Keratinocyte (primary cell): ENCODE measurements around the gene LSM7. TPM values are rescaled to one million over a fixed set of nuclear protein-coding genes. Genes with fewer than 3 reads are reported as not detected.

Experiments used
- DNase-seq: peaks from one replicate; pipeline ENCODE4 v3.0.0-alpha.2; 2011; ENCODE audit warnings: low read depth, missing footprints, low spot score
- FAIRE-seq: peaks from 2 replicates; lab custom pipeline; 2011; peaks lifted over from hg19 to GRCh38; lab: Jason Lieb, UNC
- H2AFZ ChIP-seq: 2 replicates; pipeline ENCODE4 v1.6.0; 2012; ENCODE audit warnings: low read length, control low read depth, inconsistent platforms; ENCODE audit not compliant: control insufficient read depth
- H3K27ac ChIP-seq: 2 replicates; pipeline ENCODE4 v1.5.1; 2011; ENCODE audit warnings: low read length; ENCODE audit not compliant: control insufficient read depth, insufficient read depth
- H3K27me3 ChIP-seq: 3 replicates; pipeline ENCODE4 v1.6.0; 2011; ENCODE audit warnings: low read length; ENCODE audit not compliant: control insufficient read depth, insufficient read depth; ENCODE audit errors: extremely low read depth
- H3K36me3 ChIP-seq, 2 experiments: 2 replicates in 1 of 2; 3 replicates in 1 of 2; pipeline ENCODE4 v1.5.1; 2011; ENCODE audit warnings: low read length in 2 of 2, mild to moderate bottlenecking in 1 of 2; ENCODE audit not compliant: control insufficient read depth in 2 of 2, insufficient read depth in 2 of 2; ENCODE audit errors: extremely low read depth in 1 of 2
- H3K4me1 ChIP-seq: 3 replicates; pipeline ENCODE4 v1.5.1; 2011; ENCODE audit warnings: low read length; ENCODE audit not compliant: control insufficient read depth, insufficient read depth; ENCODE audit errors: extremely low read depth
- H3K4me2 ChIP-seq: 3 replicates; pipeline ENCODE4 v1.6.0; 2011; ENCODE audit warnings: low read depth, low read length; ENCODE audit not compliant: control insufficient read depth, insufficient read depth; ENCODE audit errors: extremely low read depth
- H3K4me3 ChIP-seq, 3 experiments: fragments of 200-600 bp in 1 of 3; sonication (generic) in 1 of 3; 2 replicates in 2 of 3; 3 replicates in 1 of 3; pipeline ENCODE4 v1.5.1; 2011 to 2016; ENCODE audit warnings: low read length in 3 of 3, mild to moderate bottlenecking in 3 of 3, control low read depth in 2 of 3, inconsistent platforms in 1 of 3, low read depth in 1 of 3, mixed read lengths in 1 of 3, mixed run types in 1 of 3, moderate library complexity in 1 of 3; ENCODE audit not compliant: control insufficient read depth in 2 of 3, insufficient read depth in 2 of 3; ENCODE audit errors: extremely low read depth in 1 of 3
- H3K79me2 ChIP-seq: 2 replicates; pipeline ENCODE4 v1.6.0; 2012; ENCODE audit warnings: low read length; ENCODE audit not compliant: control insufficient read depth, insufficient read depth
- H3K9ac ChIP-seq: 3 replicates; pipeline ENCODE4 v1.6.0; 2011; ENCODE audit warnings: low read length; ENCODE audit not compliant: control insufficient read depth, insufficient read depth; ENCODE audit errors: extremely low read depth
- H3K9me1 ChIP-seq: 3 replicates; pipeline ENCODE4 v1.6.0; 2011; ENCODE audit warnings: low read length; ENCODE audit not compliant: control insufficient read depth, insufficient read depth; ENCODE audit errors: extremely low read depth
- H3K9me3 ChIP-seq: 2 replicates; pipeline ENCODE4 v1.5.1; 2012; ENCODE audit warnings: low read depth, low read length; ENCODE audit not compliant: control insufficient read depth
- H4K20me1 ChIP-seq: 3 replicates; pipeline ENCODE4 v1.6.0; 2011; ENCODE audit warnings: low read length; ENCODE audit not compliant: control insufficient read depth, insufficient read depth; ENCODE audit errors: extremely low read depth
- EZH2 ChIP-seq: IDR thresholded peaks from one replicate; pipeline ENCODE4 v1.6.1; 2012; ENCODE audit warnings: inconsistent platforms, mild to moderate bottlenecking, low read length, moderate library complexity
- dilution Hi-C: fragments of 300-500 bp; cut with MboI; formaldehyde crosslinking; loops from one replicate; pipeline ENCODE4 v1.7.0; 2020; ENCODE audit warnings: low sequenced_read_pairs; ENCODE audit not compliant: extremely low pct_ligation_motif_present
- polyA plus RNA-seq, 5 experiments: library from polyadenylated mRNA; depleted of rRNA in 3 of 5; stranded (reverse) in 3 of 5; stranded (forward) in 1 of 5; unstranded in 1 of 5; fragments of >200 nt; gene quantifications; 1 replicate in 1 of 5; 2 replicates in 3 of 5; 3 replicates in 1 of 5; pipeline versions ENCODE4 v1.2.1 to v1.2.3, GENCODE V29; 2011 to 2012; ENCODE audit warnings: missing spikeins in 2 of 5, low read depth in 1 of 5, low replicate concordance in 1 of 5
- TF ChIP-seq, protein P1 (sequence below), 3 experiments: IDR thresholded peaks in 1 of 3; conservative IDR thresholded peaks in 1 of 3; optimal IDR thresholded peaks in 1 of 3; 2 replicates in 2 of 3; 3 replicates in 1 of 3; pipeline versions ENCODE3 to v1.5.1; 2011; ENCODE audit warnings: low read length in 3 of 3, mild to moderate bottlenecking in 3 of 3, moderate library complexity in 2 of 3, control low read depth in 1 of 3, inconsistent platforms in 1 of 3; ENCODE audit not compliant: insufficient read depth in 2 of 3; ENCODE audit errors: extremely low read depth in 1 of 3

The LSM7 gene
- polyA plus RNA-seq, 1 donor (not counting 4 experiments of a cell fraction or from before 2014, with no cell fraction given) = 243 TPM

DNA sequence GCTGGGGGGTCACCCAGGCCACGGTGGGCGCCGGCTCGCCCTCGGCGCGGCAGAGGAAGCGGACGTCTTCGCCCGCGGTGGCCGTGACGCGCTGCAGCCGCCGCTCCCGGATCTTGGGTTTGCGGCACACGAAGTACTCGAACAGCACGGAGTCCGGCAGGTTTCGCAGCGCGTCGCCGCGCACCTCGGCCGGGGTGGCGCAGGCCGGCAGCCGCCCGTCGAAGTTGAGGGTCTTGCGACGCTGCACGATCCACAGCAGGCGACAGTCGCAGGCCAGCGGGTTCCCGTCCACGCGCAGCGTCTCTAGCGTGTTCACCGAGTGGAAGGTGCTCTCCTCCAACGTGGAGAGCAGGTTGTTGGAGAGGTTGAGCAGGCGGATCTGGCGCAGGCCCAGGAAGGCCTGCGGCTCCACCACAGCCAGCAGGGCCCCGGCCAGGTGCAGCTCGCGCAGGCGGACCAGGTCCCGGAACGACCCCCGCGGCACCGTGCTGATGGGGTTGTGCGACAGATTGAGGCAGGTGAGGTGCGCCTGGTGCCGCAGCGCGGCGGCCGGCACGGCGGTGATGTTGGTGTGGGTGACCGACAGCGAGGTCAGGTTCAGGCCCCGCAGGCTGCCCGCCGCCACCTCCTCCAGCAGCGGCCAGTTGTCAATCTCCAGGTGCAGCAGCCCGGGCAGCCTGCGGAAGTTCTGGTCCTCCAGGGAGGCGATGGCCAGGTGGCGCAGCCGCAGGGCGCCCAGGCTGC, 37.8 kb downstream of the LSM7 start:
- H3K4me2 ChIP-seq = peak overlapping the region; percentile 56
- no peak for FAIRE-seq
- dilution Hi-C loops = no loop called here

DNA sequence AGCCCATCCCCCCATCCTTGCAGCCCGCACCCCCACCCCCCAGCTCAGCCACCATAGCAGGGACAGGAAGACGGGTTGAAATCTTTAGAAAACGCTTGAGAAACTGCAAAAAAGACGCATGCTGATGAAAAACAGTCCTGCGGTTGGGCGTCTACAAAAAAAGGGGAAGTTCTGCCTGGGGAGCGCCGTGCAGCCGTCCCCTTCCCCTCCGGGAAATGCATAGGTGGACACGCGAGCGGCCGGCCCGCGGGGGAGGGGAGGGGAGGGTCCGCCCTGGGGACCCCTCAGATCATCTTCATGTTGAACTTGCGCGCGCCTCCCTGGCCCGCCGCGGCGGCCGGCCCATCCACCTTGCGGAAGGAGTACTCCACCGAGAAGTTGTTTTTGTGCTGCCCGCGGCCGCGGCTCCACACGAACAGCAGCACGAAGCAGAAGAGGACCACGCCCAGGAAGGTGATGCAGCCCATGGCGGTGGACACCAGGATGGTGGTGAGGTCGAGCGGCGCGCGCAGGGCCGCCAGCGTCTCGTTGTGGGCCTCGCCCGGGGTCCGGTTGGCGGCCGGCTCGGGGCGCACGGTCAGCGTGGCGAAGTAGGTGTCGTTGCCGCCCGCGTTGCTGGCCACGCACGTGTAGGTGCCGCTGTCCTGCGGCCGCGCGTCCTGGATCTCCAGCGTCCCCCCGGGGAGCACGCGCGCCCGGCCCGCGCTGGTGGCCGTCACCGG, 38.5 kb downstream of the LSM7 start:
- no peak overlapping the region for H3K27ac ChIP-seq
- peak overlapping the region; percentile 5 for H2AFZ ChIP-seq
- H3K79me2 ChIP-seq = no peaks in the 10 kb centered on the region
- dilution Hi-C loops = no loop called here
- DNase-seq (no peak), FAIRE-seq (no peak)
- TF ChIP-seq, protein P1, sequence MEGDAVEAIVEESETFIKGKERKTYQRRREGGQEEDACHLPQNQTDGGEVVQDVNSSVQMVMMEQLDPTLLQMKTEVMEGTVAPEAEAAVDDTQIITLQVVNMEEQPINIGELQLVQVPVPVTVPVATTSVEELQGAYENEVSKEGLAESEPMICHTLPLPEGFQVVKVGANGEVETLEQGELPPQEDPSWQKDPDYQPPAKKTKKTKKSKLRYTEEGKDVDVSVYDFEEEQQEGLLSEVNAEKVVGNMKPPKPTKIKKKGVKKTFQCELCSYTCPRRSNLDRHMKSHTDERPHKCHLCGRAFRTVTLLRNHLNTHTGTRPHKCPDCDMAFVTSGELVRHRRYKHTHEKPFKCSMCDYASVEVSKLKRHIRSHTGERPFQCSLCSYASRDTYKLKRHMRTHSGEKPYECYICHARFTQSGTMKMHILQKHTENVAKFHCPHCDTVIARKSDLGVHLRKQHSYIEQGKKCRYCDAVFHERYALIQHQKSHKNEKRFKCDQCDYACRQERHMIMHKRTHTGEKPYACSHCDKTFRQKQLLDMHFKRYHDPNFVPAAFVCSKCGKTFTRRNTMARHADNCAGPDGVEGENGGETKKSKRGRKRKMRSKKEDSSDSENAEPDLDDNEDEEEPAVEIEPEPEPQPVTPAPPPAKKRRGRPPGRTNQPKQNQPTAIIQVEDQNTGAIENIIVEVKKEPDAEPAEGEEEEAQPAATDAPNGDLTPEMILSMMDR (optimal IDR thresholded peaks at IDR 0.05 in 1 of 3, IDR thresholded peaks at IDR 0.05 in 1 of 3, conservative IDR thresholded peaks at IDR 0.05 in 1 of 3; ENCODE audit: extremely low read depth in 1 of 3, insufficient read depth in 2 of 3, low read length in 3 of 3) = no peak
- peak; percentile 70 for TF ChIP-seq EZH2
- peak overlapping the region; percentile 56 for H3K4me2 ChIP-seq
- peak overlapping the region in 2 of 3 experiments; percentile 12 to 25 for H3K4me3 ChIP-seq
- no peak overlapping the region for H3K9ac ChIP-seq
- no peaks in the 10 kb centered on the region for H3K9me3 ChIP-seq
- H3K27me3 ChIP-seq = peaks cover 70% of the 10 kb centered on the region
- H3K4me1 ChIP-seq = no peaks in the 10 kb centered on the region
- H3K36me3 ChIP-seq = no peaks in the 10 kb centered on the region
- H4K20me1 ChIP-seq = no peaks in the 10 kb centered on the region
- no peaks in the 10 kb centered on the region for H3K9me1 ChIP-seq

More for the DNA sequence above, 37.8 kb downstream of the LSM7 start:
- Histone ChIP-seq H3K4me1 (no peaks in the 10 kb centered on the region), H3K36me3 (no peaks in the 10 kb centered on the region), H3K27me3 (peaks cover 77% of the 10 kb centered on the region), H3K27ac (no peak overlapping the region), H3K79me2 (no peaks in the 10 kb centered on the region), H3K9me3 (no peaks in the 10 kb centered on the region), H3K9ac (no peak overlapping the region), H2AFZ (no peak overlapping the region), H3K9me1 (no peaks in the 10 kb centered on the region), H4K20me1 (no peaks in the 10 kb centered on the region), H3K4me3 (no peak overlapping the region)
- DNase-seq = no peak
- TF ChIP-seq, protein P1 (optimal IDR thresholded peaks at IDR 0.05 in 1 of 3, IDR thresholded peaks at IDR 0.05 in 1 of 3, conservative IDR thresholded peaks at IDR 0.05 in 1 of 3; ENCODE audit: extremely low read depth in 1 of 3, insufficient read depth in 2 of 3, low read length in 3 of 3) = no peak
- TF ChIP-seq EZH2 = peak; percentile 2
